NCI-H2227 (cell line): ENCODE data around the gene RPL10.
"Not testable (repeated sequence)": the region's sequence is repeated elsewhere in the genome, so short reads cannot be mapped to it uniquely, and the experiment has no call there.

Experiments used
- DNase-seq: peaks from one replicate; lab custom pipeline; 2025; ENCODE audit not compliant: unreplicated experiment; lab: John Stamatoyannopoulos, UW

The RPL10 gene

DNA sequence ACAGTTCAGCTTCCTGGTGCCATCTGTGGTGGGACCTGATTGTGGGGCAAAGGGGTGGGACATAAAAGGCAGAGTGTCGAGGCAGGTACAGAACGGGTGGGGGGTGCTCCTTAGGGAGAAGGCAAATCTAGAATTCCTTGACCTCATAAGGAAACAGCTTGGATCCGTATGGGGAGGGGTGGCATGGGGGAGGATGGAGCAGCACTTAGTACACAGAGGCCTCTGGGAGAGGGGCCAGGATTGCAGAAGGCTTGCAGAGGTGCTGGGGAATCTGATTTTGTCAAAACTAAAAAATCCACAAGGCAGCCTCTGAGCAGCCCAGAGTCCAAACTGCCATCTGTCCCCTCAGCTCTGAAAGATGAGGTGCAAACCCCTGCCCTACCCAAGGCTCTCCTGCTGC is 21.4 kb upstream of the RPL10 start:
- no peak for DNase-seq

DNA sequence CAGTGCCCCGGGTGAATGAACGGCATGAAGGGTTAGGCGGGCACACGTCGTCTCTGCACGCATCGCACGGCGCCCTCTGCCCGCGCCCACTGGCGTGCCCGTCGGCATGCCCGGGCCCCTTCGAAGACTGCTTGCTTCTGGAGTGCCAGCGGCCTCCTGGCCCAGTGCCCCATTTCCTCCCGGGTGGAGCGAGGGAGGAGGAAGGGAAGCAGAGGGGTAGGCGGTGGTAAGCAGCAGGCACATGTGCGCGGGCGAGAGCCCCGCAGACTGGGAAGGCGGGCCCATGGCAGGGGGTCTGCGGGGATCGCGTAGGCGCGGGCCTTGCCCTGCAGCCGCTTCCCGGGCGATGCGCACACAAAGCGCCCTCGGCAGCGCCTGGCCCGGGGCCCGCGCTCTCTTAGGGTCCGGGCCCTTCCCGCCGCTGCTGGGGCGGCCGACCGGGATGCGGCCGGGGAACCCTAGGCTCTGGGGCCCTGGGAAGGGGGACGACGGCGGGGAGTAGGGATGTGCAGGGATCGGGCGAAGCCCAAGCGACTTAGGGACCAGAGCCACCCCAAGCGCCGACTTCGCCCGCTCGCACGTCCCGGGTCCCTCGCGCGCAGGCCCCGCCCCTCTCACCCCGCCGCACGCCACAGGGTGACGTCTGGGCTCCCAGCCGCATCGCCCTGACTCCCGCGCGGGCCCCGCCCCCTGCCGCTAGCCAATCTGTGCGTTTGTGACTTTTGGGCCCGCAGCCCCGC is 19.9 kb upstream of the RPL10 start:
- peak; percentile 70 for DNase-seq

- DNase-seq: peak; percentile 100
Observed at GRCh38 chrX:154378799-154379568, 19.2 kb upstream of the RPL10 start, which contains the start of gene EMD. EMD (plus strand) TSS chrX:154379295; CDS start chrX:154379485, 190 bp downstream.

GRCh38 chrX:154379569-154379951 is 18.6 kb upstream of the RPL10 start:
- peak; percentile 51 for DNase-seq

DNA sequence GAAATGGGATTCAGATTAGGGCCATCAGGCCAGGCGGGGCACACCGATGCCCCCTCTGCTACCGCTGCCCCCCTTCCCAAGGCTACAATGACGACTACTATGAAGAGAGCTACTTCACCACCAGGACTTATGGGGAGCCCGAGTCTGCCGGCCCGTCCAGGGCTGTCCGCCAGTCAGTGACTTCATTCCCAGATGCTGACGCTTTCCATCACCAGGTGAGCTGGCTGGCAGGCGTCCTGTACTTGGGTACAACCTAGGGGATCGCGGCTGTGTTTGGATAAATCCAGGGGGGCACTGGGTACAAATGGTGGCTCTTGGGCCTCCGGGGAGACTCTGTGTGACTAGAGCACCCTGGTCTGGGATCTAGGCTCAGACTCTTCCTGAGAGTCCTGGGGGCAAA is 18.0 kb upstream of the RPL10 start:
- DNase-seq: no peak

GRCh38 chrX:154380787-154381186 is 17.4 kb upstream of the RPL10 start:
- DNase-seq: no peak

- no peak for DNase-seq
Observed at GRCh38 chrX:154381271-154381670, 16.9 kb upstream of the RPL10 start.

- DNase-seq: no peak
Observed at GRCh38 chrX:154382483-154383069, 15.6 kb upstream of the RPL10 start.

DNA sequence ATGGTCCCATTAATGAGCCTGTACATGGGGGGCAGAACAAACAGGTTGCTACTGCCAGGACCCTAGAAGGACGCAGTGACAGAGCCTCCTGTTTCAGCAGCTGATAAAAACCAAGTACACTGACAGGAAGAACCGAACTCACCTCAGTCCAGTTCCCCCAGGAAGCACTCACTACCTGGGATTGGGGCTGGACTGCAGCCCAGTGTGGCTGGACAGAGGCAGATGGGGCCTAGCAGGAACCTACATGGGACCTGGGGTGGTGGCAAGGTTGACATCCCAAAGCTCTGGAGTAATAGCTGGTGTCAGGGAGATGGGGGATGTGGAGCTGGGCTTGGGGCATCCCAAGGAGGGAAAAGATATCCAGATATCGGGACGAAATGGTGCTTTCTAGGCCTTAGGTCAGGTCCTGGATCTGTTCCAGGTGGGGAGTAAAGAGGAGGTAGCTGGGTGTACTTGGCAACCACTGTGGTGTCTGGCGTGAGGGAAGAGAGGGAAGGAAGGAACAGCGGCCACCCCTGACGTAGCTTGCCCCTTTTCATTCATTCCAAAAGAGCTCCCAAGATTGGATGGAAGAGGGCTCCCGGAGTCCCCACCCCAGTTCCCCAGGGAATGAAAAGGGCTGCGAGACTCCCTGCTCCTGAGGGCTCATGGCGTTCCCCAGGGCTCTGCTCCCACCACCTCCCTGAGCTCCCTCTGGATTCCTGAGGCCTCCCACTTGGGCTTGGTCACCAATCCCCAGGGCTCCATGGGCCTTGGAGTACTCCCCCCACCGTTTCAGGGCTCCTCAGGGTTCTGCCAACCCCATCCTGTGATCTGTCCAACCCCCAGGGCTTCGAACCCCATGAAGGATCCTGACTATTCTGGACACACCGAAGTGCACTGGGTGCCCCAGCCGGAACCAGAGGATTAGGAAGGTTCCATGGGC is 14.6 kb upstream of the RPL10 start:
- DNase-seq: no peak

- DNase-seq: no peak
Observed at GRCh38 chrX:154384284-154384892, 13.8 kb upstream of the RPL10 start.

DNA sequence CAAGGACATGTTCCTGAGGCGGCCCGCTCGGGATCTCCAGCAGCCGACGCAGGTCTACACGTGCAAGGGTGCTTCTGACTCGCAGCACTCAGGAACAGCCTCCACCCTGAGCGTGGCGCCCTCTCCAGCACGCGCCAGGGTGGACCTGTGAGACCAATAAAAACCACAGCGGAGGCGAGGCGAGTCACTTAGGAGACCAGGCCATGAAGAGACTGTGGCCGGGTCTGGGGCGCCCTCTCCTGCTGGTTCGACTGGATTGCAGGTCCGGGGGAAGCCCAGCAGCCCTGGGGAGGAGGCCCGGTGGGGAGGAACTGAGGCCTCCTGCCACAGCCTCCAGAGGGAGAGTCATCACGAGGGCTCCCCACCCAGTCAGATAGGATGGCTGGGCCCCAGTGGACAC is 10.1 kb upstream of the RPL10 start:
- DNase-seq: not testable (repeated sequence)

GRCh38 chrX:154388649-154389048 is 9.5 kb upstream of the RPL10 start:
- not testable (repeated sequence) for DNase-seq

- DNase-seq: not testable (repeated sequence)
Observed at GRCh38 chrX:154389812-154390747, 8.1 kb upstream of the RPL10 start.

DNA sequence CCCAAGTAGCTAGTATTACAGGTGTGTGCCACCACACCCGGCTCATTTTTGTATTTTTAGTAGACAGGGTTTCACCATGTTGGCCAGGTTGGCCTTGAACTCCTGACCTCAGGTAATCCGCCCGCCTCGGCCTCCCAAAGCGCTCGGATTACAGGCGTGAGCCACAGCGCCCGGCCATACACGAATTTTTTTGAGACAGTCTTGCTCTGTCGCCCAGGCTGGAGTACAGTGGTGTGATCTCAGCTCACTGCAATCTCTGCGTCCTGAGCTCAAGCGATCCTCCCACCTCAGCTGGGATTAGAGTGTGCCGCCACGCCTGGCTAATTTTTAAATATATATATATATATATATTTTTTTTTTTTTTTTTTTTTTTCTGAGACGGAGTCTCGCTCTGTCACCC is 1.8 kb upstream of the RPL10 start:
- not testable (repeated sequence) for DNase-seq

GRCh38 chrX:154396973-154397887 is 947 bp upstream of the RPL10 start:
- DNase-seq: peak; percentile 83

DNA sequence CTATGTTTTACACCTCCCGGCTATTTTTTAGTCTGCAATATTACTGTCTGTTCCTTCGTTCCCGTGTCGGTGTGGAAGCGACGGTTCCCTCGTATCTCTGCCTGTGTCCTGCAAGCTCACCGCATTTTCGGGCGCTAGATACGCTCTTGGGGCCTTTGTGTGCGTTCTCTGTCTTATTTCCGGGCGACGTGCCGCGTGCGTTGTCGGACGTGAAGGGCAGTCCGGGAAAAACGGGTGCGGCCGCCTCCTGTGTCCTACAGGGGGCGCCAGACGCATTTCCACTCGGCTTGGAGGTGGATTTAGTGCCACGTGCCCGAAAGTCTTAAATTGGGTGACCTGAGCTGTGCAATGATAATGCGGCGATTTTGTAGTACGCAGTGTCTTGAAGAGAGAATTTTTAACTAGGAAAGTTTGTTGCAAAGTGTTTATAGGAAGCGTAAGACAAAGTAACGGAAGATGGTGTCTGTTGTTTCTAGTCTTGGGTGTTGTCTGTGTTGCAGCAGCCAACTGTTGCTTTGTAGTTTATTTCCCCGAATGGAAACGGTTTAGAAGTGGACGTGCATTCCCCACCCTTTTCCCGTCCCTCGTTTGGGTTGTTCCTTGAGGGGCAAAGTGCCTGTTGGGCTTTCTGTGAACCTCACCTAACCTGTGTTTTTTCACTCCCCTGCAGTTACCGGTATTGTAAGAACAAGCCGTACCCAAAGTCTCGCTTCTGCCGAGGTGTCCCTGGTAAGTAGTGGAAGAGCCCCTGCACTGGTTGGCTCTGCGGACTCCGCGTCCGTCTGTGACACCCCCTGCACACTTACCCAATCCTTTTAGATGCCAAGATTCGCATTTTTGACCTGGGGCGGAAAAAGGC is 720 bp downstream of the RPL10 start:
- peak; percentile 89 for DNase-seq
